ENCODE results near the gene RAB17. TPM values are rescaled to one million over a fixed set of nuclear protein-coding genes. Genes with fewer than 3 reads are reported as not detected.

RAB17 gene
- total RNA-seq, 2 donors from 2014 or later = 12.6 to 13.6 TPM

DNA sequence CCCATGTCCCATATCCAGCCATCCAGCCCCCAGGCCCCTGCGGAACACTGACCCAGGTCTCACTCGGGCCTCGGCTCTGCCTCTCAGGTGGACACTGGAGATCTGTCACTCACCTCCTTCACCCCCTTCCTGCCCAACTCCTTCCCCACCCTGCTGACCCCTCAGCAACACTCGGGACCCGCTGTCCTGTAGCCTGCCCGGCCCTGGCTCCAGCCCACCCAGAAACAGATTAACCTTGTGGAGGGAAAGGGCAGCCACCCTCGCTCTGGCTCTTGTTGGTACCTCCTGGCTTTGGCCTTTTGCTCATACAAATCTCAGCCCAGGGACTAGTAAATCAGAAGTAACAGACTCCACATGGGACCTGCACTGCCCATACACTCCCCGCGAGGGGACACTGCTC is 53.9 kb downstream of the RAB17 start:
- intact Hi-C loops (cut with DNase I) = no loop called here
- TF ChIP-seq POLR2A (IDR thresholded peaks at IDR 0.05) = no peak
- TF ChIP-seq, protein P1, sequence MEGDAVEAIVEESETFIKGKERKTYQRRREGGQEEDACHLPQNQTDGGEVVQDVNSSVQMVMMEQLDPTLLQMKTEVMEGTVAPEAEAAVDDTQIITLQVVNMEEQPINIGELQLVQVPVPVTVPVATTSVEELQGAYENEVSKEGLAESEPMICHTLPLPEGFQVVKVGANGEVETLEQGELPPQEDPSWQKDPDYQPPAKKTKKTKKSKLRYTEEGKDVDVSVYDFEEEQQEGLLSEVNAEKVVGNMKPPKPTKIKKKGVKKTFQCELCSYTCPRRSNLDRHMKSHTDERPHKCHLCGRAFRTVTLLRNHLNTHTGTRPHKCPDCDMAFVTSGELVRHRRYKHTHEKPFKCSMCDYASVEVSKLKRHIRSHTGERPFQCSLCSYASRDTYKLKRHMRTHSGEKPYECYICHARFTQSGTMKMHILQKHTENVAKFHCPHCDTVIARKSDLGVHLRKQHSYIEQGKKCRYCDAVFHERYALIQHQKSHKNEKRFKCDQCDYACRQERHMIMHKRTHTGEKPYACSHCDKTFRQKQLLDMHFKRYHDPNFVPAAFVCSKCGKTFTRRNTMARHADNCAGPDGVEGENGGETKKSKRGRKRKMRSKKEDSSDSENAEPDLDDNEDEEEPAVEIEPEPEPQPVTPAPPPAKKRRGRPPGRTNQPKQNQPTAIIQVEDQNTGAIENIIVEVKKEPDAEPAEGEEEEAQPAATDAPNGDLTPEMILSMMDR (IDR thresholded peaks at IDR 0.05) = no peak
- no peak for TF ChIP-seq POLR2AphosphoS5 (IDR thresholded peaks at IDR 0.05)
- H3K36me3 ChIP-seq = no peaks in the 10 kb centered on the region
- H3K9me3 ChIP-seq = no peaks in the 10 kb centered on the region
- DNase-seq (ENCODE audit: low spot score) = no peak
- peaks cover 9% of the 10 kb centered on the region for H3K4me1 ChIP-seq (replicated peaks)
- H3K27me3 ChIP-seq (replicated peaks; ENCODE audit: insufficient read depth) = no peaks in the 10 kb centered on the region
- H3K27ac ChIP-seq = no peak overlapping the region
- 95% methylated on average over 9 of the region's 9 CpGs for WGBS
- no peak overlapping the region for H3K4me3 ChIP-seq

DNA sequence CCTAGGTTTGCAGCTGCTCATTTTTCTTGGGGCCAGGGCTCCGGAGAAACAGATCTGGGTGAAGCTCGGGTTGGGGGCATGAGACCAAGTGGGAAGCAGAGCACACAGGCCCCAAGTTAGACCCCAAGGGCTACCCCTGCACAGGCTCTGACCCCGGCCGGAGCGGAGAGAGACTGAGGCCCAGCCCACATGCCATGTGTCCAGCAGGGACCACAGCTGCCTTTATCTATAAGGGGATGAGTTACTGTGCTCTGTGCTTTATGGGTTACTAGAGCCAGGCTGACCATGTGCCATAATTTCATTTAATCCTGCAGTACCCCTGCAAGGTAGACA is 54.5 kb downstream of the RAB17 start:
- H3K4me3 ChIP-seq = no peak overlapping the region
- no peaks in the 10 kb centered on the region for H3K27me3 ChIP-seq (replicated peaks; ENCODE audit: insufficient read depth)
- whole genome bisulfite sequencing = 100% methylated on average over 5 of the region's 5 CpGs
- no peak for DNase-seq (ENCODE audit: low spot score)
- H3K27ac ChIP-seq = no peak overlapping the region
- no peaks in the 10 kb centered on the region for H3K36me3 ChIP-seq
- no peaks in the 10 kb centered on the region for H3K9me3 ChIP-seq
- intact Hi-C loops (cut with DNase I) = no loop called here
- peaks cover 6% of the 10 kb centered on the region for H3K4me1 ChIP-seq (replicated peaks)
- TF ChIP-seq, protein P1 (IDR thresholded peaks at IDR 0.05) = no peak
- TF ChIP-seq POLR2AphosphoS5 (IDR thresholded peaks at IDR 0.05) (no peak), POLR2A (IDR thresholded peaks at IDR 0.05) (no peak)

DNA sequence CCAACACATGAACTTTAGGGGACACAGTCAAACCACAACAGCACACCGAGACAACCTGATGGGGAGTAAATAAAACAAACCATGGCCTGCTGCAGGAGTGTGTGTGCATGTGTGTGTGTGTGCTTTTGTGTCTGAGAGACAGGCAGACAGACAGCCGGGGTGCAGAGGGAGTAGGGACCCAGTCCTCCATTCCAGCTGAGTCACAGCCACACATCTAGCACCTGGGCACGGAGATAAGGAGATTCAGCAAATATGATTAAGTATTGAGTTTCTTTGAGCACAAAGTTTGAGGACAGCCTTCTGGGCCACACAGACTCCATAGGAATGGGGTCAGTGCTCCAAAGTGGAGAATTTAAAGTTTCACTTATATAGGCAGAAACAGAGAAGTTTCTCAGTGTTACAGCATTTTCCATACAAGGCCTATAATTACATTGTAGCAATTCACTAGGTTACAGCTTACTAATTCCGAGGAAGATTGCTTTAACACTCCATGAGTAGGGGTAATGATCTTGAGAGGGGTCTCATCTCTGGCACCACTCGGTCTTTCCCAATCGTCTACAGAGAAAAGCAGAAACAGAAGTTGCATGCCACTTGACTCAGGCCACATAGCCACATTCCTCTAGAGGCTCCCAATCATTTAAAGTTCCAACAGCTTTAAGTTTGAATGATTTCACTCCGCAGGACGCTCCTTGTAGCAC is 55.0 kb downstream of the RAB17 start:
- intact Hi-C loops (cut with DNase I) = no loop called here
- no peaks in the 10 kb centered on the region for H3K9me3 ChIP-seq
- H3K27ac ChIP-seq = no peak overlapping the region
- DNase-seq (ENCODE audit: low spot score) = no peak
- H3K27me3 ChIP-seq (replicated peaks; ENCODE audit: insufficient read depth) = no peaks in the 10 kb centered on the region
- no peaks in the 10 kb centered on the region for H3K36me3 ChIP-seq
- WGBS = 92% methylated on average over 8 of the region's 8 CpGs
- no peak overlapping the region for H3K4me3 ChIP-seq
- TF ChIP-seq POLR2AphosphoS5 (IDR thresholded peaks at IDR 0.05) = no peak
- no peak for TF ChIP-seq POLR2A (IDR thresholded peaks at IDR 0.05)
- TF ChIP-seq, protein P1 (IDR thresholded peaks at IDR 0.05) = no peak
- peaks cover 3% of the 10 kb centered on the region for H3K4me1 ChIP-seq (replicated peaks)

DNA sequence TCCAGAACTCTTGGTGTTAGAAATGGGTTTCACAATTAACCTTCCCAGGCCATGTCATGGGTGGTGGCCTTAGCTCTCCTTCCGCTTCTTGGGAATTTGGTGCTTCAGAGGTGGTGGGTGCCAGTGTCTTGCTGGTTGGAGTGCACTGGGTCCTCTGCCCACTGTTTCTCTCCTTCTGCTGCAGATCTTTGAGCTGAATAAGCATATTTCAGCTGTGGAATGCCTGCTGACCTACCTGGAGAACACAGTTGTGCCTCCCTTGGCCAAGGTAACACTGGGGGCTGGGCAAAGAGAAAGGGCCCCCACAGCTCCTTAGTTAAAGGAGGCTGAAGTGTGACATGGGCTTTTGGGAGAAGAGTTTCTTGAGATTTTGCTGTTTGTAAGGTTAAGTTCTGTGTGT is 56.2 kb downstream of the RAB17 start:
- DNase-seq (ENCODE audit: low spot score) = no peak
- Histone ChIP-seq H3K36me3 (no peaks in the 10 kb centered on the region), H3K4me3 (no peak overlapping the region), H3K27ac (no peak overlapping the region), H3K9me3 (no peaks in the 10 kb centered on the region), H3K27me3 (replicated peaks; ENCODE audit: insufficient read depth) (no peaks in the 10 kb centered on the region), H3K4me1 (replicated peaks) (no peaks in the 10 kb centered on the region)
- WGBS = 94% methylated on average over 1 of the region's 1 CpG
- no peak for TF ChIP-seq POLR2A (IDR thresholded peaks at IDR 0.05)
- TF ChIP-seq POLR2AphosphoS5 (IDR thresholded peaks at IDR 0.05) = no peak
- TF ChIP-seq, protein P1 (IDR thresholded peaks at IDR 0.05) = no peak
- intact Hi-C loops (cut with DNase I) = no loop called here

DNA sequence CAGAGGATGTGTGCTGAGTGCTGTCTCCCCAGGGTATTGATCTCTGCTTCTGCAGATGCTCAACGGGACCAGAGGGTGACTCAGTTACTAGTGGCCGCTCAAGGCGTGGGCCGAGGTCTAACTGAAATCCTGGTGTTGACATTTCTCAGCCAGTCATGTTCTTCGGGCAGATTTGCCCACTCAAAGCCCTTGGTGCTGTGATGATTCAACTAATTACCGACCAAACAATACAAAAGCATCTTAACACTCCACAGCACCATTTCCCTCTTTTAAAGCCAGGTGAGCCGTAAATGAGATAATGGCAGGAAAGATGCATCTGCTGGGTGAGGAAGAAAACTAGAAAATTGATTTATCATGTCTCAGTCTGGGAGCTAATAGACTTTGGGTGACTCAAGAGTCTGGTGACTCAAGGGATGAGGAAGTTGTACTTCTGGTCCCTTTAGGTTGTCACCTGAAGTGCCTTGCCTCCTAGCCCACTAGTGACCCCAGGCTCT is 56.8 kb downstream of the RAB17 start:
- no peak overlapping the region for H3K4me3 ChIP-seq
- 91% methylated on average over 7 of the region's 7 CpGs for WGBS
- H3K27me3 ChIP-seq (replicated peaks; ENCODE audit: insufficient read depth) = no peaks in the 10 kb centered on the region
- TF ChIP-seq POLR2AphosphoS5 (IDR thresholded peaks at IDR 0.05) = no peak
- no peak for TF ChIP-seq POLR2A (IDR thresholded peaks at IDR 0.05)
- no peaks in the 10 kb centered on the region for H3K9me3 ChIP-seq
- intact Hi-C loops (cut with DNase I) = no loop called here
- H3K4me1 ChIP-seq (replicated peaks) = no peaks in the 10 kb centered on the region
- no peak for DNase-seq (ENCODE audit: low spot score)
- H3K27ac ChIP-seq = no peak overlapping the region
- H3K36me3 ChIP-seq = no peaks in the 10 kb centered on the region

All from prostate gland (tissue), 2 donors.